HG02981 (cell line): Measurements from ENCODE around the gene NTMT2.
"Not testable (repeated sequence)": the region's sequence is repeated elsewhere in the genome, so short reads cannot be mapped to it uniquely, and the experiment has no call there.

Experiments used
- ATAC-seq: cut with Tn5 transposase; IDR thresholded peaks from one replicate; pipeline ENCODE4 v1.9.1; 2021; ENCODE audit warnings: mild to moderate bottlenecking, moderate library complexity; ENCODE audit not compliant: unreplicated experiment

The NTMT2 gene

DNA sequence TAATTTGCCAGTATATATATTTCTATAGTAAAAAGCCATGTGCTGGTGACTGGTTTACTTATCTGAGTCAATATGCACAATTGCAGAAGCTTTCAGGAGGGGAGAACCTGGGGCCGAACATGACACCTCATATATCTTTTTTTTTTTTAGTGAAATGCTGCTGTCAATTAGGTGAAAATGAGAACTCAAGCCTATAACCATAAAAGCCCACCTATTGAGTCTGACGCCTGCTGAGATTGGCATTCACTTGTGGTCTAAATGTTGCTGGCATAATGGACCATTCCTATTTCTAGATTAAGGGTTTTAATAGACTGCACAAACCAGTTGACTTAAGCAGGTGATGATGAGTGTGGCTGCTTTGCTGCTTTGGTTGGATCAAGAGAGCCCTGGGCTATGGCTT, 10.8 kb downstream of the NTMT2 start:
- no peak for ATAC-seq

DNA sequence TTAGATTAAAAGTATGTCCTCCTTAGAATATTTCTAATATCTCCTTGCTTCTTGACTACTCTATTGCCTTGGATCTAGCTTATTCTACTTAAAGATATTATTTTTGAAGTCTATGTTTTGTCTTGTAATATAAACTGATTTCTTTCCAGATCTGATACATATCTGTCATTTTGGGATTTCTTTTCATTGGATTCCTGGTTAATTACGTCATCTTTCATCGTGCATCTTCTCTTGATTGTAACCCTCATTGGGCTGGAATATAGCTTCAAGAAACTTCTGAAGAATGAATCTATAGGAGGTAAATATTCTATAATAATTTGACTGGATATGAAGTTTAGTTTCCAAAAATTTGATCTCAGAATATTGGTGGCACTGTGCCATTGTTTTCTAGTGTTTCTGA, 12.1 kb downstream of the NTMT2 start:
- no peak for ATAC-seq

- ATAC-seq = no peak
These were observed 16.9 kb downstream of the NTMT2 start for GRCh38 chr1:170162459-170163246.

- ATAC-seq = no peak
These were observed 18.5 kb downstream of the NTMT2 start for GRCh38 chr1:170164103-170164763.

DNA sequence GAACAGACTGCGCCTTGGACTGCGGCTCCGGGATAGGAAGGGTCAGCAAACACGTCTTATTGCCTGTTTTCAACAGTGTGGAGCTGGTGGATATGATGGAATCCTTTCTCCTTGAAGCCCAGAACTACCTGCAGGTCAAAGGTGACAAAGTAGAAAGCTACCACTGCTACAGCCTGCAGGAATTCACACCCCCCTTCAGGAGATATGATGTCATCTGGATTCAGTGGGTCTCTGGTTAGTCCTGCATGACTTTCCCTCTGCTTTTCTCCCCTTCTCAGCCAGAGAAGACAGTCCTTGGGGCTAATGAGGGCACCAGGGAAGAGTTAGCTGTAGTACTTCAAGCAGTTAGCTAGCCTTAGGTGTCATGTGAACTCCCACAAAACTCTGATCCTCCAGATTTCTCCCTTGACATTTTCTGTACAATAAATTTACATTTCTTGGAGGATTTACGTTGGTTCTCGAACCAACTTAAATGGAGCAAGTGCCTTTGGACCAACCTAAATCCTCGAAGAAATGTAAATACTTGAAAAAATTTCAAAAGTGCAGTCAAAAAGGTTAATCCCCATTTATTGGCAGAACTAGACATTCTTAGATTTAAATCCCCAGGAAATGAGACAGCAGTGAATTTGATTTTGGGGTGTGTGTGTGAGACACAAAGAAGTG, 20.9 kb downstream of the NTMT2 start:
- ATAC-seq = no peak

- ATAC-seq = no peak
These were observed 22.5 kb downstream of the NTMT2 start for GRCh38 chr1:170168265-170168664.

- ATAC-seq = not testable (repeated sequence)
These were observed 24.8 kb downstream of the NTMT2 start for GRCh38 chr1:170170513-170170912.

DNA sequence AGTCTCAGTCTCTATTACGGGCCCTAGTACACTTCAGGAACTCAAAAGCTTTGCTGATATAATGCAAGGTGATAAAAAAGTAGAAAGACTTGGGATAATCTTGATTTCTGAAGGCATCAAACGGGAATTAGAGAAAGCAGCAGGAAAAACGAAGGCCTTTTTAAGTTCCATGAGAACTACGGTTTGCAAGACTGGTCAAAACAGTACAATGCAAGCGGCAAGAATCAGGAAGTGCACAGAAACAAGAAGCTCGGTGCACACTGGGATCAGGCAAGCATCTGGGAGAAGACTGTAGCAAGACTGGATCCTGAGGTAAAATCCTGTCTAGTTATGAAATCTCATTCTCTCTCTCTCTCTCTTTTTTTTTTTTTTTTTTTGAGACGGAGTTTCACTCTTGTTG, 28.6 kb downstream of the NTMT2 start:
- ATAC-seq = no peak

- ATAC-seq = no peak
These were observed 29.3 kb downstream of the NTMT2 start for GRCh38 chr1:170175041-170175440.

- no peak for ATAC-seq
These were observed 29.7 kb downstream of the NTMT2 start for GRCh38 chr1:170175484-170175883.

DNA sequence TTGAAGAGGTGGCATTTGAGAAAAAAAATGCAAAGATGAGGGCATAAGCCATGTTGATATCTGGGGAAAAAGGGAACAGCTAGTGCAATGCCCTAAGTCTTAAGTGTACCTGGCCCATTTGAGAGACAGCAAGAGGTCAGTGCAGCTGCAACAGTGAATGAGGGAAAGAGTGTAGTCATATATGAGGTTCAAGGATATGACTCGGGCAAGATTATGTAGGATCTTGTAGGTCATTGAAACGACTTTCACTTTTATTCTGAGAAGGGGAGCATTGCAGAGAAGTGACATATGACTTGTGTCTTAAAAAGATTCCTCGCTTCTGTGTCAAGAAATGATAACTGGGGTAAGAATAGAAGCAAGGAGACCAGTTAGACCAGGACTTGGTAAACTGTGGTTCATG, 31.0 kb downstream of the NTMT2 start:
- ATAC-seq = no peak

- ATAC-seq = no peak
These were observed 36.7 kb downstream of the NTMT2 start for GRCh38 chr1:170182442-170182841.

- no peak for ATAC-seq
These were observed 46.8 kb downstream of the NTMT2 start for GRCh38 chr1:170192546-170192945.

- no peak for ATAC-seq
These were observed 48.7 kb downstream of the NTMT2 start for GRCh38 chr1:170194451-170194850.

GRCh38 chr1:170196490-170197236, 50.9 kb downstream of the NTMT2 start:
- ATAC-seq = no peak

GRCh38 chr1:170198090-170198489, 52.3 kb downstream of the NTMT2 start:
- no peak for ATAC-seq

DNA sequence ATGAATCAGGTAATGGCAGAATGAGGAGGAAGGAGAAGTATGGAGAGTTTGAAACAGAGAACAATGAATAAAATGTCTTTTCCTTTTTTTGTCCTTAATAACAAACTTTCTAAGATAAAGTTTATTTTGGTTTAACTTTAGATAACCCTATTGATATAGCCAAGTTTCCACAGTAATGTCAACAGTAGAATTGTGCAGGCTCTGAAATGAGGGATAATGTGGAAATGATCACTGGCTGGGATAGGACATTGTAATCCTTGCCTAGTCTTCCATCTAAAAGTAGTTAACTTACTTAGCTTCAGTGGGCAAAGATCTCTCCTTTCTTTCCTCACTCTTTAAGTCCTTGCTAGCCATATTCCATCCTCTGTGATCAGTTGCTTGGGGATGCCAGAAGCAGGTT, 52.8 kb downstream of the NTMT2 start:
- ATAC-seq = no peak

DNA sequence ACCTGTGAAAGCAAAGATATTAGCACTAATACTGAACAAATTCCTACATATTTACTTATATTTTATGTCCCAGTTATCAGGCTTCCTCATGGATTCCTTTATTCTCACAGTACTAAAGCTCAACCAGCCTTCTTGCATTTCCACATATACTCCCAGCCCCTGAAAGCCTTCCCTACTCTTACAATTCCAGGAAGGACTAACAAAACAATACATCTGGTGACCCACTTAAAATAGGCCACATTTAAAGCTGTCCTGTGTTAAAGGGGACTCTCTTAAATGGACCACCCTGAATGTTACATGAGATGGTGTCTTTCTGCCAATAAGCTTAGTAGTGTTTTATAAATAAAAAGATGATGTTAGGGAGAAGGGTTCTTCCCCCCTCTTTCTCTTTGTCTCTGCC, 54.4 kb downstream of the NTMT2 start:
- ATAC-seq = no peak

DNA sequence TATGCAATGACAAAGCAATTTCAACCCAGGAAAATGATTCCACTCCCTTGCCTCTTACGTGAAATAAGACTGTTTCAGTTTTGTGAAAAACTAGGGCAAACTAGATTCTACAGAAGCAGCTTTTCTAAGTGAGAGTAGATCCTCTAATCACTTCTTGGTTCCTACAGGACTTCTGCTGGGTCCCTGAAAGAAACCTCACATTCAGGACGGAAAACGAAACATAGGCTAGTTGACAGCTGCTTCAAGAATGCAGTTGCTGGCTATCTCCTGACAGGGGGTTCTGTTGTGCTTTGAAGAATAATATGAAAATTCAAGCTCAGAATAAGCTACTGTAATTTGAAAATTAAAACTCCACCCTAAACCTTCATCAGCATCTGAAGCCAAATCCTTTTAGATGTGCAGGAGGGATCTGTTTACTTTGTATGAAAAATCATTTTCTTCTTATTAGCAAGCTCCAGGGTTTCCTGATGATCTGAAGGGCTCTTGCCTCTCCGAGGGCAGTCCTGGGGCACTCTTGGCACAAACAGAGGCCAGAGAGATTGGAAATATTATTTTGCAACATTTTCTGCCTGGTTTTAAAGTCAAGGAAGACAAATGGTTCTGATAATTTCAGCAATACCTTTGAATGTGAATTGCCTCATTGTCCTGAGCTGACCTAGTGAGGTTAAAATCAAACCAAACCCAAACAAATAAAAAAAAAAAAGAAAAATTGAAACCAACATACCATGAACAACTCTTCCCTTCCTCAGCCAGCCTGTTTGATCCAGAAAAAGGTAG, 55.0 kb downstream of the NTMT2 start:
- ATAC-seq = no peak

DNA sequence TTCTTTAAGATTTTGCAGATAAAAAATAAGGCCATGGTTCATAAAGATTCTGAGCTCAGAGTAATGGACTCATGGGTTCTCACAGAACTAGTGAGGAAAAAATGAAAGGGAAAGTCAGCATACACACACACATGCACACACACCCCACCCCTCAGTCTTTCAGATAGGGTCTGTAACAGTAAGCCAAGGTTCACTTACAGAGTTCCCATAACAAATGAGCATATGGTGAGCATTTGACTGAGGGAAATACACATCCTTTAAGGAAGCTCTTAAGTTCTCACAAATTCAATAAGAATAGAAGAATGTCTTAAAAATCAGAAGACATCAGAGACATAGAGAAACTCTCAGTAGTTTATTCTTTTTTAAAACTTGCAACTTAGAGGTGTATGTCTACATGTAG, 57.9 kb downstream of the NTMT2 start:
- no peak for ATAC-seq

DNA sequence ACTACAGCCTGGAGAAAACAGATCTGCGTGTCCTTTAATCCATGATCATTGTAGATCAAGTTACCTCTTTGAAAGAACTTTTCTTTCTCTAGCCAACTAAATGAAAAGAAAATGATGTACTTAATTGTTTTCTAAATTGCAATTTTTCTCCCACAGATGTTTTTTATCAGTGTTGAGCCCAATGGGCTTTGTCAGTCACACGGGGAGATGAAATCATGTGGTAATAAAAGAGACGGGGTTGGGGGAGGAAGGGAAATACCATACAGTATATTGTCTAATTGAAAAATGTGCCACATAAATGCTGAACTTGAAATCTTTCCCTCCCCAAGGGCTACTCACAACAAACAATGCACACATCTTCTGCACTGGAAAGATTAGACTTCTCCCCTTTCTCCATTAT, 58.4 kb downstream of the NTMT2 start:
- no peak for ATAC-seq
